Activated B cell treated with CpG ODN at 0.5 μM for 24 hours (primary cell): ENCODE measurements around the gene ABR. TPM values are rescaled to one million over a fixed set of nuclear protein-coding genes. Genes with fewer than 3 reads are reported as not detected.

Source experiments
- ATAC-seq: fragments of 200-7000 bp; cut with Tn5 transposase; one replicate; pipeline ENCODE4 v1.10.0; 2021; ENCODE audit warnings: low read depth, mild to moderate bottlenecking, moderate library complexity
- CTCF ChIA-PET: fragments of 350-600 bp; sonication (Branson Sonifier 250); formaldehyde crosslinking; loops from one replicate; lab custom pipeline; 2021; ENCODE audit warnings: antibody characterized with exemption; lab: Charles Lee
- POLR2A ChIA-PET: fragments of 350-600 bp; sonication (Branson Sonifier 250); formaldehyde crosslinking; loops from one replicate; lab custom pipeline; 2021; ENCODE audit warnings: antibody characterized with exemption; lab: Charles Lee
- DNase-seq: peaks from one replicate; pipeline ENCODE4 v3.0.0; 2022
- H3K27ac Mint-ChIP-seq: one replicate; pipeline ENCODE4 v1.8.0; 2020; ENCODE audit warnings: mixed read lengths
- H3K27me3 Mint-ChIP-seq: one replicate; pipeline ENCODE4 v1.8.0; 2021; ENCODE audit warnings: mixed read lengths
- H3K36me3 Mint-ChIP-seq: one replicate; pipeline ENCODE4 v1.8.0; 2021; ENCODE audit warnings: low read depth, mixed read lengths
- H3K4me1 Mint-ChIP-seq: one replicate; pipeline ENCODE4 v1.8.0; 2021; ENCODE audit warnings: mixed read lengths
- H3K4me3 Mint-ChIP-seq: one replicate; pipeline ENCODE4 v1.8.0; 2020; ENCODE audit warnings: mild to moderate bottlenecking, mixed read lengths
- H3K9me3 Mint-ChIP-seq: one replicate; pipeline ENCODE4 v1.8.0; 2020; ENCODE audit warnings: mixed read lengths
- CTCF ChIP-seq: fragments of 200-600 bp; IDR thresholded peaks from one replicate; pipeline ENCODE4 v1.8.0; 2022; ENCODE audit warnings: antibody characterized with exemption, mild to moderate bottlenecking
- intact Hi-C: fragments of 100-400 bp; cut with micrococcal nuclease; formaldehyde crosslinking; loops from one replicate; pipeline ENCODE4 v1.15.1; 2024
- total RNA-seq: library from RNA; stranded (reverse); gene quantifications from 2 replicates; pipeline ENCODE4 v1.2.3, GENCODE V29; 2022

The ABR gene
- total RNA-seq, 1 donor from 2014 or later, result 150 TPM

- TF ChIP-seq CTCF, result no peak
- intact Hi-C loops, result no loop called here
- H3K27ac Mint-ChIP-seq, result no peak overlapping the region
- ATAC-seq (no peak), DNase-seq (no peak)
- peaks cover 1% of the 10 kb centered on the region for H3K36me3 Mint-ChIP-seq
- no peaks in the 10 kb centered on the region for H3K27me3 Mint-ChIP-seq
- H3K9me3 Mint-ChIP-seq, result no peaks in the 10 kb centered on the region
- POLR2A ChIA-PET, result interaction anchor here (0.6 kb wide), 1 partner anchor 77 kb away, joined by 6 read pairs; no protein-coding TSS in a partner anchor
- no peak overlapping the region for H3K4me3 Mint-ChIP-seq
- peaks cover 16% of the 10 kb centered on the region for H3K4me1 Mint-ChIP-seq
- CTCF ChIA-PET, result no interaction called here
Observed at GRCh38 chr17:1174263-1174880, 5.4 kb downstream of the ABR start.

GRCh38 chr17:1173432-1174262 is 6.1 kb downstream of the ABR start:
- no peak for TF ChIP-seq CTCF
- Mint-ChIP-seq H3K27ac (no peak overlapping the region), H3K4me3 (no peak overlapping the region), H3K9me3 (no peaks in the 10 kb centered on the region), H3K4me1 (peaks cover 16% of the 10 kb centered on the region), H3K36me3 (peaks cover 1% of the 10 kb centered on the region), H3K27me3 (no peaks in the 10 kb centered on the region)
- CTCF ChIA-PET, result no interaction called here
- ATAC-seq, result no peak
- intact Hi-C loops, result no loop called here
- DNase-seq, result no peak
- POLR2A ChIA-PET, result no interaction called here

DNA sequence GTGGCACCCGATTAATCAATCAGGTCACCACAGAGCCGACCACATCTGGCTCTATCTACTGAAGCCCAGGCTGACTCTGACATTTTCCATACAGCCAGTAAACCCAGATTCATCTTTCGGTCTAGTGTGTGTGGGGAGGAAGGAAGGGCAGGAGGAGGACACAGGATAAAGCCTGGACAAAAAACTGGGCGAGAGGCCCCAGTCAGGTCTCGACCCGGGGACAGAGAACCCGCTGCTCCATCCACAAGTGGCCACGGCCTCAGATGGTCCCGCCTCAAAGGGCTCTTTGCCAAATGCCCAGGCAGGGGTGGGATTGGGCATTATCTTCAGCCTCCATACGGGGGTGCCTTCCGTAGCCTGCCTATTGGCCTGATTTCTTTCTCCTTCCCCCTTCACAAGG is 7.8 kb downstream of the ABR start:
- no peaks in the 10 kb centered on the region for H3K9me3 Mint-ChIP-seq
- H3K36me3 Mint-ChIP-seq, result peaks cover 1% of the 10 kb centered on the region
- ChIA-PET CTCF (no interaction called here), POLR2A (no interaction called here)
- H3K27me3 Mint-ChIP-seq, result no peaks in the 10 kb centered on the region
- no peak overlapping the region for H3K4me3 Mint-ChIP-seq
- no peak for ATAC-seq
- peaks cover 14% of the 10 kb centered on the region for H3K4me1 Mint-ChIP-seq
- intact Hi-C loops, result no loop called here
- DNase-seq, result no peak
- no peak for TF ChIP-seq CTCF
- no peak overlapping the region for H3K27ac Mint-ChIP-seq

DNA sequence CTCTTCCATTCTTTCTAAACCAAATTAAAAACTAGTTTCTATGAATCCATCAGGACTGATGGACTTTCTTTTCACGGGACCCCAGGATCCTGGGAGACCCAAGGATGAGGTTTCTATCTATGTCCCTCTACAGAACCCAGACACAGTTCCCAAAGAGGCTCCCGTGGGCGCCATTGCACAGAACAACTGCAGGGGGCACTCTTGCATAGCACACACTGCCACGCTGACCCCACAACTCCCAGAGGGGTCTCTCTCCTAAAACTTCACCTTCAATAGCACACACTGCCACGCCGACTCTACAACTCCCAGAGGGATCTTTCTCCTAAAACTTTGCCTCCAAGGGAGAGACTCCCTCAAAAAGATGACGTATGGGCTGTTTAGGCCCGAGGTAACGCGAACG is 9.0 kb downstream of the ABR start:
- Mint-ChIP-seq H3K27ac (no peak overlapping the region), H3K9me3 (no peaks in the 10 kb centered on the region), H3K4me3 (no peak overlapping the region), H3K4me1 (peaks cover 18% of the 10 kb centered on the region), H3K27me3 (no peaks in the 10 kb centered on the region), H3K36me3 (peaks cover 1% of the 10 kb centered on the region)
- DNase-seq (no peak), ATAC-seq (no peak)
- ChIA-PET CTCF (no interaction called here), POLR2A (no interaction called here)
- intact Hi-C loops, result no loop called here
- TF ChIP-seq CTCF, result no peak

GRCh38 chr17:1169929-1170312 is 9.9 kb downstream of the ABR start:
- CTCF ChIA-PET, result no interaction called here
- H3K4me3 Mint-ChIP-seq, result no peak overlapping the region

More at GRCh38 chr17:1169929-1170312, 9.9 kb downstream of the ABR start:
- no peak overlapping the region for H3K27ac Mint-ChIP-seq
- DNase-seq (no peak), ATAC-seq (no peak)
- TF ChIP-seq CTCF, result no peak
- no peaks in the 10 kb centered on the region for H3K9me3 Mint-ChIP-seq
- H3K27me3 Mint-ChIP-seq, result no peaks in the 10 kb centered on the region
- H3K4me1 Mint-ChIP-seq, result peaks cover 24% of the 10 kb centered on the region
- POLR2A ChIA-PET, result no interaction called here
- intact Hi-C loops, result no loop called here
- peaks cover 1% of the 10 kb centered on the region for H3K36me3 Mint-ChIP-seq
